A549 treated with Mapracorat at 1 μM for 4 hours (cell line): Measurements from ENCODE around the gene RBX1. TPM values are rescaled to one million over a fixed set of nuclear protein-coding genes. Genes with fewer than 3 reads are reported as not detected.

Source experiments
- total RNA-seq: library from RNA; stranded (reverse); fragments of 200-300 nt; extraction: Qiagen RNA extraction; gene quantifications from 5 replicates; pipeline ENCODE4 v1.2.3, GENCODE V29; 2022

RBX1 gene
- 49.3 to 58.0 TPM (median 54.6 TPM) in 5 replicates for total RNA-seq

DNA sequence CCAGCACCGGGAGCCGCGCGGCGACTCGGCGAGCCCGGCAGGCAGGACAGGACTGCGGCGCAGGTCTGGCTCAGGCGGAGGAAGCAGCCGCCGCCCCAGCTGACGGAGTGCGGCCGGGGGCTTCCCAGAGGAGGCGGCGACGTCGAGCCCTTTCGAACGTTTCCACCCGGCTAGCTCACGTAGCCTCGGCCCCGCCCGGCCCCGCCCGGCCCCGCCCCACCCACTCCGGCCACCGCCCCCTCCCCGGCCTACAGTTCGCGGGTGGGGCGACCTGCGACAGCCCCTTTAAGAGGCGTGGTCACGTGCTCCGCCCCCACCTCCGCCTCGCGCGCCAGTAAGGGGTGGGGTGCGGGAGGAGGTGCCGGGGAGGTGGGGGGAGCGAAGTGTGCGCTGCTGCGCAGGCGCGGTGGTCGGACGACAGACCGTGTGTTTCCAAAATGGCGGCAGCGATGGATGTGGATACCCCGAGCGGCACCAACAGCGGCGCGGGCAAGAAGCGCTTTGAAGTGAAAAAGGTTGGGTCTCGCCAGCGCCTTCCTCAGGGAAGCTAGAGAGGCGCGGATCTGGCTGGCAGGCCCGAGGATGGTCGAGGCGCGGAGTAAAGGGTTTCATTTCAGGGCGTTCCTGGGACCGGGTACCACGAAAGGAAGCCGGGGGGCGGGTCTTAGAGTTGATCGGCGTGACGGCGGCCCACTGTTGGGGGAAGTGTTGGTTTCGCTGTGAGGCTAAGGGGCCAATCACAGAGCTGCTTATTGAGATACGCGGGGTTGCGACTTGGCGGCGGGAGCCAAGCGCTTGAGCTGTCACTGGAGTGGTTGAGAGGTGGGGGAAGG is at the start of gene RBX1:
TSS of gene RBX1 (plus strand) at position 417 of the 833 bp plus-strand sequence. CDS start at position 438, 21 bp downstream.

Other genes starting within 250 kb of the RBX1 start
- gene SLC25A17, start 132.0 kb upstream of the RBX1 start, total RNA-seq, result 21.4 to 25.5 TPM (median 22.1 TPM) in 5 replicates
- 156 to 181 TPM (median 158 TPM) in 5 replicates for gene ST13, start 94.7 kb upstream of the RBX1 start, total RNA-seq
- 7.6 to 11.1 TPM (median 8.4 TPM) in 5 replicates for gene XPNPEP3, start 94.2 kb upstream of the RBX1 start, total RNA-seq
- gene DNAJB7, start 89.3 kb upstream of the RBX1 start, total RNA-seq, result not detected in 5 replicates
- gene EP300, start 141.2 kb downstream of the RBX1 start, total RNA-seq, result 17.3 to 21.6 TPM (median 19.6 TPM) in 5 replicates